ENCODE data around the gene CXorf49B.

The CXorf49B gene

DNA sequence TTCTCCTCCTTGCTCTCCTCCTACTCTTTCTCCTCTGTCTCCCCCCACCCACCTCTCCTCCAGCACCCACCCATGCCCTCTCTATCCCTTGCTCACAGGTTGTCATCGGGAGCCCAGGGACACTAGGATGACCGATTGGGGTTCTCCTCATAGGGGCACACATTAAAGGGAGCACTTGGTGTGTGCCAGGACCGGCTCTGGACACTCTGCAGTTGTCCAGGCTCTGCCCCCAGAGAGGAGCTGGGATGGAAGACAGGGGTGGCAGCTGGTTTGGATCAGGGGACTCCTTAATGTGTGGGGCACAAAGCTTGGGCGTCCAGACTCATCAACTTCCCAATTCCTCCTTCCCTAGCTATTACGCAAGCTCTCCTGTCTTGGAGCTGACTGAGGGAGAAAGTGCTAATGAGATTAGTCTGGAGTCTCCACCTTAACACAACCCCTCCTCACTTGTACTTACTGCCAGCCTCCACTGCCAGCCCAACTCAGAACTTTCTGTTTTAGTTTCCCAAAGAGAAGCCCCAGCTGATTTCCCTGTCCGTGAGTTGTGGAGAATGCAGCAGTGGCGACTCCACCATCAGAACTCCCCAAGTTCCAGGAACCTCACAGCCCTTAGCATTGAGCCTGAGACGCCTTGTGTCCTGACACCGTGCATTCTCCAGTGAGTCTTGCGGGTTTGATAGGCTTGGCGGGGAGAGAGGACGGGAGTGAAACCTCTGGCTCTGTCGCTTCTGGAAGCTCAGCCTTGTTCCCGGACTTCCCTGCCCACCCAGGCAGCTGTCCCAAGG is 52.2 kb downstream of the CXorf49B start:
- no peak for DNase-seq

GRCh38 chrX:71815906-71816156 is 52.7 kb downstream of the CXorf49B start:
- no peak for DNase-seq
